Measurements from ENCODE around the gene DOC2B.

GRCh38 chr17:226108-227077 is 44.9 kb upstream of the DOC2B start:
- TF ChIP-seq CTCF (conservative IDR thresholded peaks at IDR 0.05; ENCODE audit: low read depth, low read length) (no peak), EZH2 (IDR thresholded peaks at IDR 0.05; ENCODE audit: borderline replicate concordance, low read depth, low read length, poor library complexity, severe bottlenecking) (no peak)
